Stomach smooth muscle (tissue), 2 donors: Measurements from ENCODE around the gene TERB1.

ENCODE experiments used
- H3K27ac ChIP-seq: one replicate; pipeline ENCODE4 v1.7.0; 2013; ENCODE audit warnings: mild to moderate bottlenecking, low read length, inconsistent platforms
- H3K27me3 ChIP-seq, 2 donors: one replicate each; pipeline ENCODE4 v1.7.0; 2013; ENCODE audit warnings: low read length in 2 of 2; ENCODE audit not compliant: insufficient read depth in 2 of 2, control insufficient read depth in 1 of 2
- H3K36me3 ChIP-seq, 2 donors: one replicate each; pipeline ENCODE4 v1.7.0; 2013; ENCODE audit warnings: low read length in 2 of 2; ENCODE audit not compliant: control insufficient read depth in 2 of 2, insufficient read depth in 2 of 2
- H3K4me1 ChIP-seq: one replicate; pipeline ENCODE4 v1.7.0; 2013; ENCODE audit warnings: low read length; ENCODE audit not compliant: control insufficient read depth, insufficient read depth
- H3K4me3 ChIP-seq, 2 donors: one replicate each; pipeline ENCODE4 v1.7.0; 2013; ENCODE audit warnings: low read length in 2 of 2
- H3K9ac ChIP-seq, 2 donors: one replicate each; pipeline ENCODE4 v1.7.0; 2013; ENCODE audit warnings: low read length in 2 of 2, mild to moderate bottlenecking in 1 of 2
- H3K9me3 ChIP-seq, 2 donors: one replicate each; pipeline ENCODE4 v1.7.0; 2013; ENCODE audit warnings: low read length in 2 of 2; ENCODE audit not compliant: control insufficient read depth in 2 of 2
- donor health status: healthy.
- donor health status: Pancreatic carcinoma.

The TERB1 gene

DNA sequence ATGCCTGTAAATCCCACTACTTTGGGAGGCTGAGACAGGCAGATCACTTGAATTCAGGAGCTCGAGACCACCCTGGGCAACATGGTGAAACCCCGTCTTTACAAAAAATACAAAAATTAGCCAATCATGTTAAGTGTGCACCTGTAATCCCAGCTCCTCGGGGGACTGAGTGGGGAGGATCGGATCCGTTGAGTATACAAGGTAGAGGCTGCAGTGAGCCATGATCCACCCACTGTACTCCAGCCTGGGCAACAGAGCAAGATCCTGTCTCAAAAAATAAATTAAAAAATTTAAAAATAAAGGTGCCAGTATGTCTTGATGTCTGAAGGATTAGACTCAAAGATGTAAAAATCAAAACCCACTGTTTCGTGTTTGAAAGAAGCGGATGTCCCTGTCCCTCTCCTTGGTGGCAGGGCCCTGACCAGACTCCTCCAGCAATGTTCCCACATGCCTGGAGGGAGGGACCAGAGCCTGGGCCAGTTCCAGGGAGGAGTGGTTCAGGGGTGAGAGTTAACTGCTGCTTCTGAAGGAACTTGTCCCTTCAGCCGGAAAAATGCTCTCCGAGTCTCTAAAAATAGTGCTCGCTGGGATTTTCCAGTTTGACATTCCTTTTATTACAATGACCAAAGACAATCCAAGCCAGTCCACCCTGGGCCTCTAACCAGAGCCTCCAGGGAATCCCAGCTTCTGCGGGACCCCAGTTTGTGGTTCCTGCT, 95.4 kb downstream of the TERB1 start:
- no peak overlapping the region for H3K9ac ChIP-seq
- no peak overlapping the region for H3K27ac ChIP-seq
- H3K4me1 ChIP-seq, result peaks cover 17% of the 10 kb centered on the region
- H3K4me3 ChIP-seq, result no peak overlapping the region
- H3K36me3 ChIP-seq, result no peaks in the 10 kb centered on the region
- no peaks in the 10 kb centered on the region for H3K27me3 ChIP-seq
- no peaks in the 10 kb centered on the region for H3K9me3 ChIP-seq
